Measurements from ENCODE around the gene TECPR2. TPM values are rescaled to one million over a fixed set of nuclear protein-coding genes. Genes with fewer than 3 reads are reported as not detected.
A peak's percentile ranks its signal among the peaks of the same experiment; 100 is the strongest.

The TECPR2 gene
- total and polyA plus RNA-seq, 2 of the 13 experiments (the other 11 are each of a cell fraction or from before 2014, with no cell fraction given): 3.5 to 5.7 TPM

DNA sequence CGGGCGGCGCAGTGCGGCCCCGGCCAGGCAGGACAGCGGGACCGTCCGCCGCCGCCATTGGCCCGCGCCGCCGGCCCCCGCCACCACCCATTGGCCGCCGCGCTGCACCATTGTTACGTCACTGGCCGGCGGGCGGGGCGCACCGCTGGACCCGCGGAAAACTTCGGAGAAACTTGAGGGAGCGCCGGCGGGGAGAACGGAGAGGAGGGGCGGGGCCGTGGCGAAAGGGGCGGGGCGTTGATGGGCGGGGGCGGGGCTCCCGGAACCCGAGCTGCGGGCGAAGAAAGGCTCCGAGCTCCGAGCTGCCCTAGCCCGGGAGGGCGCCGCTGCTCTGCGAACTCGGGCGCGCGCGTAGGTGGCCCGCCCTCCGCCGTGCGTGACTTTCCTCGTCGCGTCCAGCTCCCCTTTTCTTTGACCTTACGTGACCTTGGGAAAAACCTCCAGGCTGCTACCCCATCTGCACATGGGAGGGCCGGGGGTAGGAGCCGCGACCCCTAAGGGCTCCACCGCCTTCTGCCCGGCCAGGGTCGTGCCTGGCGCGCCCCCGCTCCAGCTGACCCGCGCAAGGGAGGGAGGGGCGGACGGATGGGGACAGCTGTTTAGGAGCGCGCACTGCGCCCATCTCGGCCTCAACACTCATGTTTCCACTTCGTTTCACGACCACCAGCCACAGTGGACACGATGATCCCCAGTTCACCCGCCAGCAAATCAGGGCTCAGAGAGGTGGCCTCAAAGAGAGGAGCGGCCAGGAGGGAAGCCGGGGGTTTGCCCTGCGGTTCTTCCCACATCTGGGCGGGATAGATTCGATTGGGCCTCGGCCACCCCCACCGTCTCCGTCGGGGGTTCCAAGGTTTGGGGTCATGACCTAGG lies 147.2 kb downstream of the TECPR2 start, which contains the start of gene ANKRD9 (continued):
- 0 out of 2 replicates have a peak, but pooled peaks have one; percentile 47 for TF ChIP-seq ZNF713 (CRISPR knock-in tag; IDR thresholded peaks at IDR 0.05)
- 0 out of 2 replicates have a peak, but pooled peaks have one; percentile 12 for TF ChIP-seq MED13 (CRISPR knock-in tag; IDR thresholded peaks at IDR 0.05)
- no peak for TF ChIP-seq SUZ12 (IDR thresholded peaks at IDR 0.05; ENCODE audit: low read depth, low read length)
- no peak for TF ChIP-seq ATRX (CRISPR knock-in tag; IDR thresholded peaks at IDR 0.05; ENCODE audit: borderline replicate concordance)
- TF ChIP-seq ZBTB21 (CRISPR knock-in tag; IDR thresholded peaks at IDR 0.05): no peak
- no peak for TF ChIP-seq MTA3 (CRISPR knock-in tag; IDR thresholded peaks at IDR 0.05)
- no peak for TF ChIP-seq SAFB2 (CRISPR knock-in tag; IDR thresholded peaks at IDR 0.05; ENCODE audit: borderline replicate concordance, low read depth)
- TF ChIP-seq CC2D1A (CRISPR knock-in tag; IDR thresholded peaks at IDR 0.05): no peak
- TF ChIP-seq NONO (IDR thresholded peaks at IDR 0.05): no peak
- peak; percentile 69; the same call in 1 of the 2 replicates for TF ChIP-seq NONO (CRISPR knock-in tag; conservative IDR thresholded peaks at IDR 0.05)
- TF ChIP-seq HOXA9 (CRISPR knock-in tag; IDR thresholded peaks at IDR 0.05; ENCODE audit: borderline replicate concordance): no peak
- TF ChIP-seq ZNF660 (CRISPR knock-in tag; IDR thresholded peaks at IDR 0.05; ENCODE audit: borderline replicate concordance, low read depth): no peak
- TF ChIP-seq, protein P1, sequence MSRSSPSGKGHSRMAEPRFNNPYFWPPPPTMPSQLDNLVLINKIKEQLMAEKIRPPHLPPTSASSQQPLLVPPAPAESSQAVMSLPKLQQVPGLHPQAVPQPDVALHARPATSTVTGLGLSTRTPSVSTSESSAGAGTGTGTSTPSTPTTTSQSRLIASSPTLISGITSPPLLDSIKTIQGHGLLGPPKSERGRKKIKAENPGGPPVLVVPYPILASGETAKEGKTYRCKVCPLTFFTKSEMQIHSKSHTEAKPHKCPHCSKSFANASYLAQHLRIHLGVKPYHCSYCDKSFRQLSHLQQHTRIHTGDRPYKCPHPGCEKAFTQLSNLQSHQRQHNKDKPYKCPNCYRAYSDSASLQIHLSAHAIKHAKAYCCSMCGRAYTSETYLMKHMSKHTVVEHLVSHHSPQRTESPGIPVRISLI (CRISPR knock-in tag; IDR thresholded peaks at IDR 0.05; ENCODE audit: borderline replicate concordance): no peak
- TF ChIP-seq, protein P2, sequence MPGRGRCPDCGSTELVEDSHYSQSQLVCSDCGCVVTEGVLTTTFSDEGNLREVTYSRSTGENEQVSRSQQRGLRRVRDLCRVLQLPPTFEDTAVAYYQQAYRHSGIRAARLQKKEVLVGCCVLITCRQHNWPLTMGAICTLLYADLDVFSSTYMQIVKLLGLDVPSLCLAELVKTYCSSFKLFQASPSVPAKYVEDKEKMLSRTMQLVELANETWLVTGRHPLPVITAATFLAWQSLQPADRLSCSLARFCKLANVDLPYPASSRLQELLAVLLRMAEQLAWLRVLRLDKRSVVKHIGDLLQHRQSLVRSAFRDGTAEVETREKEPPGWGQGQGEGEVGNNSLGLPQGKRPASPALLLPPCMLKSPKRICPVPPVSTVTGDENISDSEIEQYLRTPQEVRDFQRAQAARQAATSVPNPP (CRISPR knock-in tag; IDR thresholded peaks at IDR 0.05): no peak
- TF ChIP-seq GATAD1 (CRISPR knock-in tag; IDR thresholded peaks at IDR 0.05): no peak
- TF ChIP-seq ZFP37 (CRISPR knock-in tag; IDR thresholded peaks at IDR 0.05; ENCODE audit: borderline replicate concordance): no peak
- TF ChIP-seq, protein P3, sequence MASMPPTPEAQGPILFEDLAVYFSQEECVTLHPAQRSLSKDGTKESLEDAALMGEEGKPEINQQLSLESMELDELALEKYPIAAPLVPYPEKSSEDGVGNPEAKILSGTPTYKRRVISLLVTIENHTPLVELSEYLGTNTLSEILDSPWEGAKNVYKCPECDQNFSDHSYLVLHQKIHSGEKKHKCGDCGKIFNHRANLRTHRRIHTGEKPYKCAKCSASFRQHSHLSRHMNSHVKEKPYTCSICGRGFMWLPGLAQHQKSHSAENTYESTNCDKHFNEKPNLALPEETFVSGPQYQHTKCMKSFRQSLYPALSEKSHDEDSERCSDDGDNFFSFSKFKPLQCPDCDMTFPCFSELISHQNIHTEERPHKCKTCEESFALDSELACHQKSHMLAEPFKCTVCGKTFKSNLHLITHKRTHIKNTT (CRISPR knock-in tag; IDR thresholded peaks at IDR 0.05): no peak
- TF ChIP-seq, protein P4, sequence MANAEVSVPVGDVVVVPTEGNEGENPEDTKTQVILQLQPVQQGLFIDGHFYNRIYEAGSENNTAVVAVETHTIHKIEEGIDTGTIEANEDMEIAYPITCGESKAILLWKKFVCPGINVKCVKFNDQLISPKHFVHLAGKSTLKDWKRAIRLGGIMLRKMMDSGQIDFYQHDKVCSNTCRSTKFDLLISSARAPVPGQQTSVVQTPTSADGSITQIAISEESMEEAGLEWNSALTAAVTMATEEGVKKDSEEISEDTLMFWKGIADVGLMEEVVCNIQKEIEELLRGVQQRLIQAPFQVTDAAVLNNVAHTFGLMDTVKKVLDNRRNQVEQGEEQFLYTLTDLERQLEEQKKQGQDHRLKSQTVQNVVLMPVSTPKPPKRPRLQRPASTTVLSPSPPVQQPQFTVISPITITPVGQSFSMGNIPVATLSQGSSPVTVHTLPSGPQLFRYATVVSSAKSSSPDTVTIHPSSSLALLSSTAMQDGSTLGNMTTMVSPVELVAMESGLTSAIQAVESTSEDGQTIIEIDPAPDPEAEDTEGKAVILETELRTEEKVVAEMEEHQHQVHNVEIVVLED (CRISPR knock-in tag; IDR thresholded peaks at IDR 0.05; ENCODE audit: borderline replicate concordance): peak; percentile 55; the same call in 1 of the 2 replicates
- 0 out of 2 replicates have a peak, but pooled peaks have one; percentile 41 for TF ChIP-seq TAF1 (CRISPR knock-in tag; IDR thresholded peaks at IDR 0.05)
- no peak for TF ChIP-seq TMF1 (CRISPR knock-in tag; IDR thresholded peaks at IDR 0.05; ENCODE audit: low read depth)
- peak; percentile 63; the same call in 1 of the 2 replicates for TF ChIP-seq ZNF230 (CRISPR knock-in tag; IDR thresholded peaks at IDR 0.05)
- TF ChIP-seq AGO2 (optimal IDR thresholded peaks at IDR 0.05; ENCODE audit: low read depth, low read length): peak; percentile 28
- no peak for TF ChIP-seq TRIM24 (CRISPR knock-in tag; IDR thresholded peaks at IDR 0.05)
- 0 out of 4 replicates have a peak, but pooled peaks of 1 of the 2 experiments have one; percentile 54 for TF ChIP-seq KLF16 (CRISPR knock-in tag; IDR thresholded peaks at IDR 0.05)
- TF ChIP-seq ZSCAN30 (CRISPR knock-in tag; IDR thresholded peaks at IDR 0.05): no peak
- no peak for TF ChIP-seq RARG (CRISPR knock-in tag; IDR thresholded peaks at IDR 0.05; ENCODE audit: low read depth)
